Medulla oblongata (tissue), 1 donor: ENCODE measurements around the gene ITGA6.

ENCODE experiments used
- DNase-seq: peaks from one replicate; pipeline ENCODE4 v3.0.0-alpha.2; 2015; ENCODE audit errors: extremely low spot score

ITGA6 gene

GRCh38 chr2:172465417-172466334, 38.3 kb downstream of the ITGA6 start:
- DNase-seq: peak; percentile 87

- DNase-seq: no peak
These were observed 40.0 kb downstream of the ITGA6 start for GRCh38 chr2:172467382-172467781.

DNA sequence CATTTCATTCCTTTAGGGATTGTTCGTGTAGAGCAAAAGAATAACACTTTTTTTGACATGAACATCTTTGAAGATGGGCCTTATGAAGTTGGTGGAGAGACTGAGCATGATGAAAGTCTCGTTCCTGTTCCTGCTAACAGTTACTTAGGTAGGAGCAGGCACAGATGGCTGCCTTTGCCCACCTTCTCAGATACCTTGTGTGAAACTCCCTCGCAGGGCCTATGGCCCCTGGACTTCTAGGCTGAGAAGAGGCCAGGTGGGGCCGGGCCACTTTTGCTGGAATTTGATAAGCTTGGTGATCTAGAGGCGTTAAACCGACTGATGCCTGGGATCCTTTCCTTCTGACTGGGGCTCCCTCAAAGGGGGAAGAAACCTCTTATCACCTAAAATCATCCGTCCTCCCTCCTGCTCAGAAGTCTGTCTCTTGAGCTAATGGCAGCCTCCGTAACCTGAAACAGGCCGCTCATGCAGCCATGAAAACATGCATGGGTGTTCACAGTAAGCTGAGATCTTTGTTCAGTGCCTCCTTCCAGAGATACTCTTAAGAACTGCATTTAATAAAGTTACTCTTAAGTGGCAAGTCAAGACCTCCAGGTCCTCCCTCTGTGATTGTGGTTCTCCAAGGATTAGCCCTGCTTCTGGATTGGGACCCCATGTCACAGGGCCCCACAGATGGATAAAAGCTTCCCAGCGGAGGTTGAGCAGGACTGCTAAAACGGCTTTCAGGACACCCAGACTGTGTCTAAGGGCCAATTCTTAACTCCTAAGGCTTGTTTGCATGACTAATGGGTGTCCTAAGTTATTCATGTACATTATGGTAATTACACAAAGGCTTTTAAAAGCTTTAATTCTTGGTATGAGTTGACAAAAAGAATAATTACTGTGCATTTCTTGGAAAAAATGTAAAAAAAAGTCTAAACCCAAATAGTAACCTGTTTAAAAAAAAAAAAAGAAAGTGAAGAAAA, 43.9 kb downstream of the ITGA6 start:
- DNase-seq: no peak

DNA sequence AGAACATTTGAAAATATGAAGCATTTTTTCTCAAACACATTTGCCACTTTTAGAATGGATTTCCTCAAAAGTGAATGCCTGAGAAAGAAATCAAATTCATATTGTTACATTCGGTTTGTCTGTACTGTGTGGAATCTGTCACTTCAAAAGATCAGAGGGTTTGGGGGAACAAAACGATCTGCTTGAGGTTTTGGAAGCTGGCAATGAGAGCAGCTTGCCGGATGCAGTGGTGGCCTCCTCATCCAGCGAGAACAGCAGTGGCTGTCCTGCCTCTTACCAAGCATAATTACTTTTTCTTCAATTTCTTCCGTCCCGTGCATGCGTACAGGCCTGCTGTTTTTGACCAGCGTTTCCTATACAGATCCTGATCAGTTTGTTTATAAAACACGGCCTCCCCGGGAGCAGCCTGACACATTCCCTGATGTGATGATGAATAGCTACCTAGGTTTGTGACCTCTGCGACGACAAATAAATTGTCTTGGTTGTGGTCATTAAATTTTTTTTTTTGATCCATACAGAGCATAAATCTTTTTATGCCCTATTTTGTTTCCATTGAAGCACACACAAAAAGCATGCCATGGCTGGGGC, 45.2 kb downstream of the ITGA6 start:
- DNase-seq: no peak

DNA sequence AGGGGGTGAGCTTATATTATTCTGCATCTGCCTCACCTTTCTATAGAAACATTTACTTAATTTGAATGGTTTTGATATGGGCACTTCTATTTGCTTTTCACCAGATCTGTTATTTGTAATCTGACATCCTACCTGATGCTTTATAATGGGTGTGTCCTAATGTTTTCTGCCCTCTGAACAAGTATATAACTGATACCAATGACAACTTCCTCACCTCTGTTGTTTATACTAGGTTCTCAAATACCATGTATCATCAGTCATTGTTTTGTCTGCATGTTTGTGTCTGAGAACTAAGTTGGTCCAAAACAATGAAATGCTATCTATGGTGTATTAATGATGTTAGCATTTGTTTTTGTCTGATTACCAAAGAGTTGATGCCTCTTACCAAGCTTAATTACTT, 45.8 kb downstream of the ITGA6 start:
- no peak for DNase-seq

DNA sequence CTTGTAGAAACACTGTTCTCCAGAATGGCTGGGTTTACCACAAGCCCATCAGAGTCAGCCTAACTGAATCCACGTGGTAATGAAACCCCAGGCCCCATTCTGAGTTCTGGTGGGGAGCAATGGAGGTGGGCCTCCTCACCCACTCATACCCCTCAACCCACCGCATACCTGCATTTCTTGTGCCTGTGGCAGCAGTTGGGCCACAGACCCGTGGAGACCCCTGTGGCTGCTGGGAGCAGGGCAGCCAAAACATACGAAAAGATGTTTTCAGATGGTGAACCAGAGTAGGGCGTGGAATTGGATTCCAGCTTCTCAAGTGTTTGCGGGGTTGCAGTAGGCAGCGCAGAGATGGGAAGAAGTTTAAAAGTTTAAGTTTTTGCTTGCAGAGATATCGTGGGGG, 51.0 kb downstream of the ITGA6 start:
- DNase-seq: no peak

DNA sequence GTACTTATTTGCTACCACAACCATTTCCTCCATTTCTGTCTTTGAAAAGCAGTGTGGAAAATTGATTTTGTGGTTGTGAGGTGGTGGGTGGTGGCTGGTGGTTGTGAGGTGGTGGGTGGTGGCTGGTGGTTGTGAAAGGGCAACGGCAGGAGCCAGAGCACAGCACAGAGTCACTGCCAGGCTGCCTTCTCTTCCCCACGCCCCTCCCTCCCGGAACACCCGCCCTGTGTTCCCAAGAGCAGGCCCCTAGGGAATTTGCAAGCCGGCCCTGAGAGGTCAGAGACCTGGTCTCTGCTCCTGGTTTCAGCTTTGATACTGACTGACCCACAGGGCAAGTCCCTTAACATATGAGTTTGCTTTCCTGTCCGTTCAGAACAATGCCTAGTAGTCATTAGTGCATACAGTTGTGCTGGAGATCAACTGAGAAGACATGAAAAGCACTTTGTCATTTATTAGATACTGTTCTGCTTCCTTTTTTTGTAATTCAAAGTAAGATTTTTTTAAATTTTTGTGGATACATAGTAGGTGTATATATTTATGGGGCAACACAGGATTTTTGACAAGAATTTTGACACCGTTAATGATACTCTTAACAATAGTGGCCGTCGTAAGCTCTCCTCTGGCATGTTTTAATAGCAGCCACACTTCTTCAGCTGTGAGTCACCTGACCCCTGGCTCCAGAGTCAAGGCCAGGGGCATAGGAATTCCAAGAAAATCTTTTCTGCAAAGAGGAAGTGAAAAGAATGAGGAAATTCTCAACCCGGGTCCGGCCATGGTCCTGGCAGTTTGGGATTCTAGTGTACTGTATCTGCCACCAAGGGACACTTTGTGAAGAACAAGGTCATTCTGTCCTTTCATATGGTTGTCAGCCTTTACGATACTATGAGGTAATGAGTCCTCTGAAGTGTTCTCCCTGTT, 53.2 kb downstream of the ITGA6 start:
- DNase-seq: no peak

- no peak for DNase-seq
These were observed 54.3 kb downstream of the ITGA6 start for GRCh38 chr2:172481507-172482262.

DNA sequence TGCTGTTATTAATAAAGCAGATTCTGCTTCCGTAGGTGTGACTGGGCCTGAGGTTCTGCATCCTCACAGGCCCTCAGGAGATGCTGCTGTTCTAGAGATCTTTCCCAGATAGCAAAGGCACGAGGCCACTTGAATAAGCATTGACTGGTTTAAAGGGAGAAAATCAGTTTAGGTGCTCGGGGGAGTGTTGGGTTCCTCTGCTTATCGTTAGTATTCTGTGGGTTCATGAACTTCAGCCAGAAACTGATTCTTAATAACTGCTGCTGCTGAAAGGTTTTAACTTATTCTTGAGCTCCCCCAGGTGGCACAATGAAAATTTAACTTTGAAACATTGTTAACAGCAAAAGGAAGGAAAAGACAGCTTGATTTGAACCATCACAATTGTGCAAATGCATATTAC, 56.9 kb downstream of the ITGA6 start:
- DNase-seq: no peak

GRCh38 chr2:172484706-172485105, 57.3 kb downstream of the ITGA6 start:
- DNase-seq: no peak

GRCh38 chr2:172488556-172488955, 61.2 kb downstream of the ITGA6 start:
- no peak for DNase-seq

DNA sequence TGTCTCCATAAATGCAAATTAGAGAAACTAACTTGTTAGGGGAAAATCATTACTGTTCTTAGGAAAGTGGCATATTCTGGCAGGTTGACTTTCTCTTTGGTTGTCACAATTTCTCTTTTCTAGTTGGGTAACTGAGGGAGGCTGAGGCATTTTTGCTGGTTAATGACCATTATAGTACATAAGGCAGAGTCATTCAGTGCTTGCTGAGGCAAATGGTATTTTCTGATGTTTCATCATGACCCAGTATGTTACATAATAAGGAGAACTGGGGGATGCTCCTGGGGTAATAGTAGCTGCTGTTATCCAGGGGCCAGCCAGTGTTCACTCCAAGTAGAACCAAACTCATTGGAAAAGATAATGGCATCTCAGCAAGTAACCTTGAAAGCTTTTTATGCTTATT, 62.3 kb downstream of the ITGA6 start:
- DNase-seq: no peak

GRCh38 chr2:172496160-172496608, 68.8 kb downstream of the ITGA6 start:
- no peak for DNase-seq

DNA sequence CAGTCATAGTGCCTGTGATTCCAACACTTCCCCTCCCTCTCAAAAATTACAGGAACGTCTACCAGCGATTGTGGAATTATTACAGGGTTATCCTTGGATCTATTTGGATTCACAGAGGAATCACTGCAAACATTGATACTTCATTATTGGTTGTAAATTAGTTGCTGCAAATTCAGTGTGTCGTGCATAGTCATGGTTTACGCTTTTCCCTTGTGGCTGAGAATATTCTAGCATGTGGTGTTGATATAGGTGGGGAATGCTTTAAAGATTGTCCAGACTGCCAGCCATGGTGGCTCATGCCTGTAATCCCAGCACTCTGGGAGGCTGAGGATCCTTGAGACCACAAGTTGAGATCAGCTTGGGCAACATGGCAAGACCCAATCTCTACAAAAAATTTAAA, 79.8 kb downstream of the ITGA6 start:
- DNase-seq: no peak

DNA sequence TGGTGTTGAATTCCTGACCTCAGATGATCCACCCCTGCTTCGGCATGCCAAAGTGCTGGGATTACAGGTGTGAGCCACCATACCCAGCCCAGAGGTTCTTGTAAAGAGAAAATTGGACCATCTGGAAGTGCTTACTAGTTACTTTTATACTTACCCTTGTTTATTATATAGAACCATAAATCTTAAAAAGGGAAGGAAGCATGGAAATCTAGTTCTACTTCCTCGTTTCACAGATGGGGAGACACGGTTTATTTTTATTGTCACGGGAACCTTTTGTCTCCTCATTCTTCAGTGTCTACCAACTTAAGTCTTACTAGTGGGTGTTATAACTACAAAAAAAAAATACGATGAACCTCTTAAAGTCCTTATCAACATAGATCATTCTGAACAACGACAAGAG, 82.7 kb downstream of the ITGA6 start:
- peak; percentile 13 for DNase-seq

GRCh38 chr2:172510548-172510947, 83.2 kb downstream of the ITGA6 start:
- no peak for DNase-seq

GRCh38 chr2:172512810-172513523, 85.6 kb downstream of the ITGA6 start:
- DNase-seq: no peak

DNA sequence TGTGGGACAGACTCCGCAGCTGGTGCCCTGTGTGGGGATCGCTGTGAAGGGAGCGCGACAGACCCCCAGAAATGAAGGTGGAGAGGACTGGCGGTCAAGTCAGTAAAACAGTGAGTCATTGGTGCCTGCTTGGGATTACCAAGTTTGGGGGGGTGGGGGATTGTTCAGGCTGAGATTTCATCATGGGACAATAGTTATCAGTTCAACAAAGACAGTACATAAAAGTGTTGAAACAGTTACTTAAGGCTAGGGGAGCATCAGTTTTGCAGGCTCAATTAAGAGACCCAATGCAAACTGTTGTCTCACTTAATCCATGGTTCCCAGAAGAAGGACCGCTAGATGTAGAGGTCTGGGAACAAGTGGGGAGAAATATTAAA, 86.1 kb downstream of the ITGA6 start:
- no peak for DNase-seq

- DNase-seq: peak; percentile 55
These were observed 86.7 kb downstream of the ITGA6 start for GRCh38 chr2:172513935-172514586.
